Neutrophil (primary cell): ENCODE results near the gene CCDC32.

ENCODE experiments used
- H3K27ac ChIP-seq: fragments of 200-600 bp; sonication (generic); 2 replicates; pipeline ENCODE4 v1.5.1; 2016; ENCODE audit warnings: mild to moderate bottlenecking, moderate library complexity
- H3K27me3 ChIP-seq: fragments of 200-600 bp; sonication (generic); 2 replicates; pipeline ENCODE4 v1.6.0; 2016; ENCODE audit warnings: mild to moderate bottlenecking
- H3K36me3 ChIP-seq: fragments of 200-600 bp; sonication (generic); 2 replicates; pipeline ENCODE4 v1.5.1; 2017
- H3K4me1 ChIP-seq, 2 experiments: fragments of 200-600 bp in 1 of 2; sonication (generic) in 1 of 2; 1 replicate in 1 of 2; 2 replicates in 1 of 2; pipeline versions ENCODE4 v1.5.1 to v1.6.1; 2013 to 2016; ENCODE audit warnings: low read depth in 1 of 2, low read length in 1 of 2, mild to moderate bottlenecking in 1 of 2, moderate library complexity in 1 of 2; ENCODE audit not compliant: control insufficient read depth in 1 of 2, insufficient read depth in 1 of 2
- H3K4me3 ChIP-seq, 2 experiments: fragments of 200-600 bp in 1 of 2; sonication (generic) in 1 of 2; 1 replicate in 1 of 2; 2 replicates in 1 of 2; pipeline ENCODE4 v1.5.1; 2013 to 2016; ENCODE audit warnings: low read depth in 1 of 2, low read length in 1 of 2, mild to moderate bottlenecking in 1 of 2, moderate library complexity in 1 of 2
- H3K9me3 ChIP-seq: fragments of 200-600 bp; sonication (generic); 2 replicates; pipeline ENCODE4 v1.5.1; 2016
- CTCF ChIP-seq: fragments of 200-600 bp; sonication (generic); IDR thresholded peaks from 2 replicates; pipeline ENCODE4 v1.5.1; 2016; ENCODE audit warnings: antibody characterized with exemption

The CCDC32 gene

GRCh38 chr15:40543631-40544294 lies 21.1 kb downstream of the CCDC32 start:
- no peak for TF ChIP-seq CTCF
- Histone ChIP-seq H3K27ac (no peak overlapping the region), H3K4me1 (no peaks in the 10 kb centered on the region), H3K36me3 (peaks cover 5% of the 10 kb centered on the region), H3K27me3 (no peaks in the 10 kb centered on the region), H3K4me3 (no peak overlapping the region), H3K9me3 (no peaks in the 10 kb centered on the region)

- no peak for TF ChIP-seq CTCF
- Histone ChIP-seq H3K4me1 (no peaks in the 10 kb centered on the region), H3K4me3 (no peak overlapping the region), H3K27me3 (no peaks in the 10 kb centered on the region), H3K36me3 (peaks cover 5% of the 10 kb centered on the region), H3K27ac (no peak overlapping the region), H3K9me3 (no peaks in the 10 kb centered on the region)
These were observed 21.8 kb downstream of the CCDC32 start for GRCh38 chr15:40543082-40543481.

GRCh38 chr15:40538976-40539375 lies 25.9 kb downstream of the CCDC32 start:
- no peaks in the 10 kb centered on the region for H3K9me3 ChIP-seq
- no peaks in the 10 kb centered on the region for H3K27me3 ChIP-seq
- no peaks in the 10 kb centered on the region for H3K36me3 ChIP-seq
- no peak overlapping the region for H3K4me3 ChIP-seq
- H3K27ac ChIP-seq, result no peak overlapping the region
- H3K4me1 ChIP-seq, result no peaks in the 10 kb centered on the region
- TF ChIP-seq CTCF, result no peak

- no peak for TF ChIP-seq CTCF
- no peaks in the 10 kb centered on the region for H3K4me1 ChIP-seq
- H3K36me3 ChIP-seq, result no peaks in the 10 kb centered on the region
- no peaks in the 10 kb centered on the region for H3K27me3 ChIP-seq
- H3K27ac ChIP-seq, result no peak overlapping the region
- no peaks in the 10 kb centered on the region for H3K9me3 ChIP-seq
- no peak overlapping the region for H3K4me3 ChIP-seq
These were observed 28.3 kb downstream of the CCDC32 start for GRCh38 chr15:40536501-40536900.

GRCh38 chr15:40534371-40534770 lies 30.5 kb downstream of the CCDC32 start:
- no peaks in the 10 kb centered on the region for H3K36me3 ChIP-seq
- no peak for TF ChIP-seq CTCF
- H3K27ac ChIP-seq, result no peak overlapping the region
- H3K4me1 ChIP-seq, result no peaks in the 10 kb centered on the region
- H3K27me3 ChIP-seq, result no peaks in the 10 kb centered on the region
- no peaks in the 10 kb centered on the region for H3K9me3 ChIP-seq
- H3K4me3 ChIP-seq, result no peak overlapping the region
